HS-27A (cell line): ENCODE data around the gene EOLA1.
"Not testable (repeated sequence)": the region's sequence is repeated elsewhere in the genome, so short reads cannot be mapped to it uniquely, and the experiment has no call there.

ENCODE experiments used
- DNase-seq: peaks from one replicate; pipeline ENCODE4 v3.0.0-alpha.2; 2012; ENCODE audit warnings: low read depth, missing footprints

The EOLA1 gene

DNA sequence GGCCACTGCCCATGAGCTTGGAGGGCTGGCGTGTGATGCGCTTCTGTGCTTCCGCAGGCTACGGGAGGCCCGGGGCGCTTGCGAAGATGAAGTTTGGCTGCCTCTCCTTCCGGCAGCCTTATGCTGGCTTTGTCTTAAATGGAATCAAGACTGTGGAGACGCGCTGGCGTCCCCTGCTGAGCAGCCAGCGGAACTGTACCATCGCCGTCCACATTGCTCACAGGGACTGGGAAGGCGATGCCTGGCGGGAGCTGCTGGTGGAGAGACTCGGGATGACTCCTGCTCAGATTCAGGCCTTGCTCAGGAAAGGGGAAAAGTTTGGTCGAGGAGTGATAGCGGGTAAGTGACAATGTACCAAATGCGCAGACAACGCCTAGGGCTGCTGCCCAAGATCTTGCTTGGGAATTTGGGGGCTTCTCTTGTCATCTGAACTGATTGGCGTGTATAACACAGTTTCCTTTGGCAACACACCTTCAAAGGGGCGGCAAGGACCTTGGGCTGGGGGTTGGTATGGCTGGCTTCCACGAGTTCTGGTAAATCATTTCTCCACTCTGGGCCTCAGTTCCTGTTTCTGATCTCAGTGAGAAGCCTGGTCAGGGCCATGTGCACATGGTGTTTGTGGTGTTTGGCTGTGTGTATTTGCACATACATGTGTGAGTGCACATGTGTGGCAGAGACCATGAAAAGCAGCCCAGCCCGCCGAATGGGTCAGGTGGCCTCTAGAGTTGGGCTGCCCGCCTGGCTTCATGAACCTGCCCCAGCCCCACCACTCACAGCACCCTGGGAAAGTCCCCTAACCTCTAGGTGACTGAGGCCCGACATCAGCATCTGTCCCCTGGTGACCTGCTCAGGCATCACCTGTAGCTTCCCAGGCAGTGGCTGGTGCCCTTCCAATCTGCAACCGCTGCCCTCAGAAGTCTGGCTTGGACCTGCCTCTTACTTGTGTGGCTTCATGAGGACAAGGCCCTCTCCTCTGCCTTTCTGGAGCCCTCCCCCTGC lies 5.0 kb downstream of the EOLA1 start:
- DNase-seq, result not testable (repeated sequence)

DNA sequence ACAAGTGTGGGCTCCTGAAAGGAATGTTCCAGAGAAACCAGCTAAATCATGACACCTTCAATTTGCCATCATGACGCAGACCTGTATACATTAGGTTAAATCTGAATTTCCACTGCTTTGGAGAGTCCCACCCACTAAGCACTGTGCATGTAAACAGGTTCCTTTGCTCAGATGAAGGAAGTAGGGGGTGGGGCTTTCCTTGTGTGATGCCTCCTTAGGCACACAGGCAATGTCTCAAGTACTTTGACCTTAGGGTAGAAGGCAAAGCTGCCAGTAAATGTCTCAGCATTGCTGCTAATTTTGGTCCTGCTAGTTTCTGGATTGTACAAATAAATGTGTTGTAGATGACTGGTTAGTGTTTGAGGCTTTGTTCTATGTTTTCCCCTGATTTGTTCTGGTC lies 6.2 kb downstream of the EOLA1 start:
- not testable (repeated sequence) for DNase-seq

DNA sequence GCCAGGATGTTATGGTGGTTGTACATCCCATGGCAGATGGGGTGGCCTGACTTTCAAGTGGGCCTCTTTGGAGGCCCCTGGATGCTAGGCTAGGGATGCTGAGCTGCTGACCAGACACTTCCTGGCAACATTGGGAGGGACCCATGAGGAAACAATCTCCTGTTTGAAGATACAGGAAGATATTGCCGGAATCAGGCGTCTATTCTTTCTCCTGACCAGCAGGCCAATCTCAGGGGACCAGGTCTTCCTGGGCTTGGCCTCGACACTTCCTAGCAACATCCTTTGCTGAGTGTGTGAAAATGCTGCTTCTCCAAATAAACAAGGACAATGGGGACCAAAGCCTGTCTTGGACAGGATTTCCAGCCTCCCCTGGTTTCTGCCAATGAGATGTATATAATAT lies 7.0 kb downstream of the EOLA1 start:
- DNase-seq, result not testable (repeated sequence)

DNA sequence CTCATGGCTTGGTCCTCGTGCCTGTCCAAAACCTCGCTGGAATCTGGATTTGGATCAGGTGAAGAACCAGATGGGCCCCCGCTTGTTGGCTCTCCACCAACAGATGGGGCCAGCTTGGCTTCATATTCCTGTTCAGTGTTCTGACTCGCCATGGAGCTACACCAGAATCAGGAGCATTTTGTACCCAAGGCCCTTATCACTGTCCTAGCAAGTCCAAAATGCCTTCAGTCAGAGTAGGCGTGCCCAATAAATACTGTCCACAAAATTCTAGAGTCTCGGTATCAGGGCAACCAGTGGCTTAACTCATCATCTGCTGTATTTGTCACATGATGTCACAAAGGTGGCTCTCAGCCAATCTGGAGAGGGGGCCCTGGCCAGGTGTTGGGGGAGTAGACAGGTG lies 8.9 kb downstream of the EOLA1 start, which contains the start of gene HSFX3:
TSS of gene HSFX3 (minus strand) at position 224 of the 400 bp plus-strand sequence. CDS start at position 152, 72 bp downstream.
- not testable (repeated sequence) for DNase-seq

DNA sequence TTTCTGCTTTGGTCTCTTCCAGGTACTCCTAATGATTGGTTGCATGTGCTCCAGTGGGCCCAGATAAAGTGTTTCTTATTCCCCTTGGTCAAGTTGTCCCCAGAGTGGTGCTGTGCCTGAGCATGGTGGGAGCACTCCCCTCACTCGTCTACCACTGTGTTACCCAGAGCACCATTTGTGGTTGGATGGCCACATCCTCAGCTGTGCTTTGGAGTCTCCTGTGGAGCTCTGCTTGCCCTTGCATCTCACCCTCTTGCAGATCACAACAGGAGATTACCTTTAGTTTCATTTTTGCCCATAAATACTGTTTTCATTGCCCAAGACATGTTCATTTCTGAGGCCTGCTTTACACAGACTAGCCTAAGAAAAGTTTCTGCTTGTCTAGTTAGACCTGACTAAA lies 9.6 kb downstream of the EOLA1 start:
- DNase-seq, result not testable (repeated sequence)

DNA sequence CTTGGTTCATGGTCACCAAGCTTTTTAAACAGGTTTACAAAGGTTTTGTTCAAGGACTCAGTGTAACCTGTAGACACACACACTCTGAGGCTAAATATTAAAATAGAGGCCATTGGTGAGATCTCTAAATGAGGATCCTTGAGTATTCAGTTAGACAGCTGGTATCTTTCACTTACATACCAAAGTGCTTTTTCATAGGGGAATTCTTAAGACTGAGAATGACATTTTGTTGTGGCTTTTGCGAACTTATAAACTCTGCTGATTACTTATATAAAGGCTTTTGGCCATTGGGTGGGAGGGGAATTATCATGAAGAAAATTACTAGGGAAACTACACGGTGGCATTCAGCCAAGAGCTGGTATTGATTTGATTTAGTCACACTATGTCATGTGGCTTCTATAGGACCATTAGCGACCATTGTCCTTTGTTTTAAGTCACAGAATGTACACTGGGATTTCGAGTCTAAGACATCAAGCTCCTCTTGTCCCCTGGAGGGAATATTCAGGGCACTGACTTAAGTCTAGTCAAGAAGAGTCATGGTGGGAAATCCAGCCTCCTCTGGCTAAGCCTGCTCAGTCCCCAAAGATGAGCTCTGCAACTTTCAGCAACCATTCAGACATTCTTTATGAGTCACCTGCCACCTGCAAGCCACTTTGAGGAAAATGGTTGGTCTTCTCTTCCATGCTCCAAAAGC lies 10.6 kb downstream of the EOLA1 start:
- not testable (repeated sequence) for DNase-seq

DNA sequence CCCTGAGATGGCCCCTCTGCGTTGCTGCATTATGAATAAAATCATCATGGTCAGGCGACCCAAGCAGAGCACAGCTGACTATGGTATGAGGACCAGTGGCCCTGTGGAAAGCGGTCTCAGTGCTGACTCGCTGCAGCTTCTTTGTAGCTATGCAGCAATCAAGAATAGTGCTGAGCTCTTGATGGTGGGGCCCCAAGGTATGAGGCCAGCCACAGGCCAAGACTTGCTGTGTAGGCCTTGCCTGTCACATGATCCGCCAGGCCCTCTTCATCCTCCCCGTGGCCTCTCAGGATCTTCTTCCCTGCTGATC lies 11.1 kb downstream of the EOLA1 start:
- not testable (repeated sequence) for DNase-seq

DNA sequence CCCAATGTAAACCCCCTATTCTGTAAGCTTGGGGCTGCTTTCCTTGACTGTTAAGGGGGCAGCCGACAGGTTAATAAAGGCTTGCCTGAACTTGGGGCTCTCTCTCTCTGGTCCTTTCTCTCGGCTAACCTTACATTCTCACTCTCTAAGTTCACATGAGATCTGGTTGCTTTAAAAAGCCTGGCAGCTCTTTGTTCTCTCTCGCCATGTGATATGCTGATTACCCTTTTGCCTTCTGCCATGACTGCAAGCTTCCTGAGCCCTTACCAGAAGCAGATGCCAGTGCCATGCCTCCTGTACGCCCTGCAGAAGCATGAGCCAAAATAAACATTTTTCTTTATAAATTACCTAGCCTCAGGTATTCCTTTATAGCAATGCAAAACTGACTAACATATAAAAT lies 14.4 kb downstream of the EOLA1 start:
- not testable (repeated sequence) for DNase-seq

DNA sequence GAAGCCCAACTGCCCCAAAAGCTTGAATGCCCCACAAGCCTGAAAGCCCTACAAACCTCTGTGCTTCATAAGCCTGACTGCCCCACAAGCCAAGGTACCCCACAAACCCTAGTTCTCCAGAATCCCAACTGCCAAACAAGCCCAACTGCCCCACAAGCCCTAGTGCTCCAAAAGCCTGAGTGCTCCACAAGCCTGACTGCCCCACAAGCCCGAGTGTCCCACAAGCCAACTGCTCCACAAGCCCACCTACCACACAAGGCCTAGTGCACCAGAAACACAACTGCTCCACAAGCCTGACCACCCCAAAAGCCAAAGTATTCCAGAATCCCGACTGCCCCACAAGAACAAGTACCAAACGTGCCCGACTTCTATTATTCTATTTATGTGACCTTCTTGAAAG lies 22.5 kb downstream of the EOLA1 start:
- DNase-seq, result no peak

DNA sequence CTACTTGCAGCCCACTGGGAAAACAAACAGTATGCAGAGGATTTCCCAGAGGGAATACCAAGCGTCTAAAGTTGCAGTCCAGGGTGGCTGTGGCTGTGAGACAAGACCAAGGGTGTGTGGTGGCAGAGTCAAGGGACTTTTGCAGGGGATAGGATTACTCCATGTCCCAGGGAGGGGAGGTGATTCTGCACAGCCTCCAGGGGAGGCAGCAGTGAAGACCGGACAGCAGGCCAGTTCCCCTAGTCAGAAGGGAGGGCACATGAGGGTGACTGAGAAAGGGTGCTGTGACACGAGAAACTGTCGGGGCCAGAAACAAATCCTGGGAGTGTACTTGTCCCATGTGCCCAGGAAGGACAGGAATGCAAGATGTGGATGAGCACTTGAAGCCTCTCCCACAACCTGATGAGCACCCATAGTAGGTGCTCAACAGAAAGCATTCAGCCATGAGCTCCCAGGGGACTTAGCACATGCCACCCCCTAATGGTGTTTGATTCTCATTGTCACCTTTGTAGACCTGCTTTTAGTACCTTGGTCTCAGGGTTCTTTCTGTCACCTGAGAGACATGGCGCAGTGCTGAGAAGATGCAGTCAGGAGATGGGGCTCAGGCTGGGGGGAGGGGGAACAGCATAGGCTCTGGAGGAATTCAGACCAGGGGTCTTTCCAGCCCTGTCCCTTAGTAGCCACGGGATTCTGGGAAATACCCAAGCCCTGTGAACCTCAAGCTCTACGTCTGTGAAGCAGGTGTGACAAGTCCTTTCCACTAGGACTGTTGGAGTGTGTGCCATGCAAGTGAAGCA lies 27.0 kb downstream of the EOLA1 start:
- DNase-seq, result no peak

DNA sequence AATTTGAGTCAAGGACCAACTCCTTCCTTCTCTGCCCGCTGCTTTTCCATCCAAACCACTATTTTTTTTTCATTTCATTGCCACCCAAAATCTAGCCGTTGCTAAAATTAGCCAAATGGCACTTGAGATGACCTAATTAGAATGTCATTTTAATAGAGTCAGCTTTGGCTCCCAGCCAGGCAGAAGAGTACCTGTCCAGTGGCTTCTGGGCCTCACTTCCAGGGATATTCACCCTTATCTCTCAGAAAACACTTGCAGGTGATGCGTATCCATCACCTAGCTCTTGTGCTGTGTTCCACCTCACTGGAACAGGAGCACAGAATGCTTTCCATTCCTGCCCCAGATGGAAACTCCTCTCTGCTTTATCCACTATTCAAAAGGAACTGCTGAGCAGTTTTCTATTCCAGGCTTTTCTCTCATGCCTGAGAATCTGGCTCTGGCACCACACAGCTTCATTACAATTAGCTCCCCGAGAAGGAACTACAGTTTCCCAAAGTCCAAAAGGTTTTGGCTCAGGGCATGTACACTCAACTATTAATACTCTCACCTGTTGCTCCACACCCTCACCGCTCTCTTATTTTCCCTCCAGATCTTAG lies 28.0 kb downstream of the EOLA1 start:
- no peak for DNase-seq

DNA sequence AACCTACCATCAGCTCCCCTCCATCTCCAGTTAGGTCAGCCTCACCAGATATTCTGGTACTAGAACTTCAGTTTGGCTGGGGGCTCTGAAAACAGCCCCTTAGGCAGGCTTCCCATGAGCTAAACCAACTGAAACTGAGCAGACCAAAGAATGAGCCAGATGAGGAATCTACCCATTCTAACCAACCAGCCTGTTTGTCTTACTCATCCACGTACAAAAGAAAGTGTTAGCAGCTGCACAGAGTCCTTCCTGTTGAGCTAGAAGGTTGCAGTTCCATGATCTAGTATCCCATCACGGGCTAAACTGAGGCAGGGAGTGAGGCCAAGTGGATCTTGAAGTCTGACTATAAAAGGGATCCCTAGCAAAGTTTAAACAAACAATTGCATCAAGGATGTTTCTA lies 29.0 kb downstream of the EOLA1 start:
- DNase-seq, result no peak

DNA sequence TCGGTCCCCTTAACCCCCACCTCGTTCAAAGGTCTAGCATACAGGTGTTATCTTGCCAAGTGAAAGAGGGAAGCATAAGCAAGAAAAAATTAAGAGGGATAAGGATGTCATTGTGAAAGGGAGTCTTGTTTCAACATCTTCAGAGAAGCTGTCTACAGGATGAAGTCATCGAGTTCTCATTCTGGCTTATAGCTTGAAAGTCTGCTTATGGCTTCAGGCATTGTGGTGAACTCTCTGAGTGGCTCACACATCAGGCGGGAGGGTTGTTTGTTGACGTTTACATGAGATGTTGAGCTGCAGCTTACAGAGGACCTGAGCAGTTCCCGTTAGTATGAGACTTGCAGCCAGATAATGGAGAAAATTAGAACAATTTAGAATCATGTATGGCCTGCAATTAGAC lies 29.9 kb downstream of the EOLA1 start:
- DNase-seq, result no peak

DNA sequence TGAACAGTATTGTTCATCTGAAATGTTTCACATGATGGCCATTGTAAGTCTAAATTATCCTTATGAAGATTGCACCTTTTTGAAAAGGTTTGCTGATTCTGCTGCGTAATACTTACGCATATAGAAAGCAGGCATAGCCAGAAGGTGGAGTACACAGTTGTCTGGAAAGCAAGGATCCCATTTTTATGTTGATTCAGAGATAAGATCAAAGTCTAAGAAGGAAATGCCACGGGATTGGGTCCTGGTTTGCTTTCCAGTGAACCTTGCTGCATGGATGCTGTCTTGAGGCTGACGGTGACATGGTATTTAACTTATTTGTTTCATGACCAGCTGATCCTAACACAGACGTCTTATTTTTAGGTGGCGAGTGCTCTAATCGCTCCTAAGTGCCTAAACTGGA lies 31.0 kb downstream of the EOLA1 start:
- no peak for DNase-seq

DNA sequence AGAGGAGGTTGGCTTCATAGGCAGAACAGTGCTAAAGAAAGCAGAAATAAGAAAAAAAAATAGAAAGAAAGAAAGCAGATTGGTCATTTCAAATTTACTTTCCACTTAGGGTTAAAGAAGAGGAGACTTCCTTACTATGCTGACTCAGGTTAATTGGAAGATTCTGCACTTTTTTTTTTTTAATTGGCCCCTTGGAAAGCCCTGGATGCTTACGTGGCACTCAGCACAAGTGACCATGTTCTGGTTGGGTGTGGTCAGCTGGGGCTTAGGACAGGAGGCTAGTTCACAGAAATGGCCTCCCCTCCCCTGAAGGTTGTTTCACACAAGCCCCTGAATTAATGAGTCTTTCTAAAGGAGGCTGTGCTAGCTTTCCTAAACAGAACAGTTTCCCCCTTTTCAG lies 31.9 kb downstream of the EOLA1 start:
- DNase-seq, result no peak

DNA sequence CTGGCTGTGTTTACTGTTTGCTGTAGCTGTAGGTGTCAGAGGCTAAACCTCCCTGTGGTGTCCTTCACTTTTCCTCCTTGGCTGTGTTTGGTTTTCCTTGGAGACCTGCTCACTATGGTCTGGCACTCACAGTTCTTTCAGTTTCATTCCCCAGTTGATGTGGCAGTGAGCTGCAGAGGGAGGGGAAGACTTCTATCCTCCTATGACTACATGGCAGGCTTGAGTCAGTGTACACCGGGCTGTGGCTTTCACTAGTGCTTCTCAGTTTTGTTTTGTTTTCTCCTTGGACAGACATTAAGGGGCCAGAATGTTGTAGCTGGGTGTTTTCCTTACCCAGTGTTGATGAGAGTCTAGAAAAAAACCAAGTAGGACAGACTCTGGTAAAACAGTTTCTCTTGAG lies 32.6 kb downstream of the EOLA1 start:
- not testable (repeated sequence) for DNase-seq

DNA sequence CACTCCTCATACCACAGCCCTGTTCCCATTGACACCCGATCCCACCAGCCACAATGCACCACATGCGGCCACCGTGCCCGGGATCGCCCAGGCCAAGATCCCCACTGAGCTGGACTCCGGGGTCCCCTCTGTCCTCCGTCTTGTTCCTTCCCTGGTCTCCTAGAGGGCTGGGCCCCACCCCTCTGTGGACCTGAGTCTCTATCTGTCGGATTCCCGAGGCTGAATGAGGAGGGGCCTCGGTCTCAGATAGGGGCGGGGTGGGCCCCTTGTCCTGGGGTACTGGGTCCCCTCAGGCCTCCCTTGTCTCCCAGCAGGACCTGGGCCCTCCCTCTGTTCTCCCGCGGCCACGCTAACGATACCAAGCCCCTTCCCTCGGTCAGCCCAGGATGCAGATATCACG lies 44.8 kb downstream of the EOLA1 start:
- DNase-seq, result not testable (repeated sequence)

DNA sequence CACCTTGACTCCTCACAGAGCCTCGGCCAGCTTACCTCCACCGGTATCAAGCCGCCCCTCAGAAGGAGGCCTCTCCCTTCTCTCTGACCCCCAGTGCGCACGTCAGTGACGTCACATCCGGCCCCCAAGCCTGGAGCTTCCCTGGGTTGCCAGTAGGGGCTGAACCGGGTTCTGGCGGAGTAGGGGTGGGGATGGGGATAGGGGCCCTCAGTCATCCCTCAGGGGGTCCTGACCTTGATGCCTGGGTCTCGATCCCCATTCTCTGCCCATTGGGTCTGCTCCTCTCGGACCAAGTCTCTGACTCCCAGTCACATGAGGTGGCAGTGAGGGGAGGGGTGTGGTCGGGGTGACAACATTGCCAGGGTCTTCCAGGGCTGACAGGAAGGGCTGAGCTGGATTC lies 46.5 kb downstream of the EOLA1 start, which contains the start of gene MAGEA9B:
TSS of gene MAGEA9B (minus strand) at position 101 of the 400 bp plus-strand sequence. CDS start 4,280 bp downstream, outside the sequence.
- not testable (repeated sequence) for DNase-seq

DNA sequence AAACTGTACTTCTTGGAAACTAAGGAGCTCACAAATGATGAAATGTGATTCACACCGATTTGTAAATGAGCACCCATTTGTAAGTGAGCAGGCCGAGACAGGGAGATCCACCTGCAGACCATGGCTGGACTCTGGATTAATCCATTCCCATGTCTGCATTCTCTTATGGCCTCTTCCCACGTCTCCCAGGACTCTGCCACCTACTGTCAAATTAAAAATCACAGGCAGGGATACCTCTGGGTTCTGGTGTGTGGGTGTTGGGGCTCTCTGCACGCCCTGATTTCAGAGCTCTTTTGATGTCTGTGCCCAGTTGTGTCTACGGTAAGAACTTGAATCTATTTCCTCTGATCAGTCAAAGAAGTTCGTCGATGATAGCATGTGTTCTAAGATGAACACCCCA lies 50.2 kb downstream of the EOLA1 start:
- DNase-seq, result not testable (repeated sequence)

DNA sequence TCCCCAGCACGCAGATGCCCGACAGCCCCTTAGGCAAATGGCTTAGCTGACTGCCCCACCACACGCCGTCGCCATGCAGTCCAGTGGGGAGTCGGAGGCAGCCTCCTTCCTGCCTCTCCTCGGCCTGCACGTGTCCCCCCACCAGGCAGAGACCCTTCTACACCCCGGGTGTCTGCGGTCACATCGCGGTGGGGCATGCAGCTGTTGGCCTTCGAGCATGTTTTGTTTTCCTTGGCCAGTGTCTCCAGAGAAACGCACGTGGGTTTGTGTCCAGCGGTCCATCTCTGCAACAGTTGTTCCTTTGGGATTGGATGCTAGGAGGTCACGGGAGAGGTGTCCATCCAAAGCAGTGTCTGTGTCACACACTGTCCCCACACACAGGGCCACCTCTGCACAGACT lies 54.4 kb downstream of the EOLA1 start, which contains the start of gene HSFX2:
TSS of gene HSFX2 (minus strand) at position 101 of the 400 bp plus-strand sequence. CDS start 614 bp downstream, outside the sequence.
- DNase-seq, result not testable (repeated sequence)

DNA sequence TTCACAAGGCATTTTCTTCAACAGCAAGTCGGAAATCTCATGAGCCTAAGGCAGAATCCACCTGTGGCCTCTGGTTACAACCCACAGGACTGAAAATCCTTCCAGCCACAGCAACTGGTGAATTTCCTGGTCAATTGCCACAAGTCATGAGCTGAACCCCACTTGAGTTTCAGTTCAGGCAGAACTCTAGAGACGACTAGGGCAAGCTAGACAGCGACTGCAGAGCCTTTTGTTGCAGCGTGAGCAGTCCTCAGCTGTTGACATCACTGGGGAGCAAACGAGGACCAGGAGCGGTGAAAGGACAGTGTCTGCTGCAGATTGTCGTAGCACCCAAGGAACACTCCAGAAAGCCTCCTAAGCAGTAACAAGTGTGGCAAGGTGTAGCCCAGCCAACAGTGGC lies 55.1 kb downstream of the EOLA1 start:
- not testable (repeated sequence) for DNase-seq
